ENCODE measurements around the gene TEX38. TPM values are rescaled to one million over a fixed set of nuclear protein-coding genes. Genes with fewer than 3 reads are reported as not detected.

Gene TEX38
- total RNA-seq, 5 donors from 2014 or later (not counting 1 experiment from before 2014, with no cell fraction given) = not detected

- H3K9me3 Mint-ChIP-seq = no peaks in the 10 kb centered on the region
- Histone ChIP-seq H3K27ac (ENCODE audit: low read length) (no peak overlapping the region), H3K36me3 (ENCODE audit: control insufficient read depth in 2 of 2, extremely low read depth in 1 of 2, insufficient read depth in 1 of 2, low read length in 1 of 2) (peaks cover 0 to 43% of the 10 kb centered on the region in 2 donors), H3K27me3 (replicated peaks in 1 of 2; ENCODE audit: control insufficient read depth in 2 of 2, extremely low read depth in 1 of 2, insufficient read depth in 2 of 2, low read length in 1 of 2) (no peaks in the 10 kb centered on the region), H3K4me3 (ENCODE audit: control insufficient read depth in 1 of 2, extremely low read depth in 1 of 2, low read length in 1 of 2) (no peak overlapping the region), H3K4me1 (ENCODE audit: control insufficient read depth in 1 of 2, extremely low read depth in 1 of 2, insufficient read depth in 2 of 2, low read length in 2 of 2) (no peaks in the 10 kb centered on the region), H3K9me3 (no peaks in the 10 kb centered on the region)
- H3K27me3 Mint-ChIP-seq = no peaks in the 10 kb centered on the region
- no peak overlapping the region for H3K27ac Mint-ChIP-seq
- ChIA-PET POLR2A (no interaction called here), CTCF (no interaction called here)
- H3K4me1 Mint-ChIP-seq = no peaks in the 10 kb centered on the region
- no peak overlapping the region for H3K4me3 Mint-ChIP-seq
- no peak for DNase-seq
- no CpG with 5 or more reads among the region's 2 CpGs for WGBS (ENCODE audit: insufficient coverage)
- peaks cover 56% of the 10 kb centered on the region for H3K36me3 Mint-ChIP-seq
- ATAC-seq (replicated peaks in 1 of 4) = no peak
These were observed 34.1 kb upstream of the TEX38 start for GRCh38 chr1:46637444-46638083.

GRCh38 chr1:46638921-46639320, 32.7 kb upstream of the TEX38 start:
- Histone ChIP-seq H3K36me3 (ENCODE audit: control insufficient read depth in 2 of 2, extremely low read depth in 1 of 2, insufficient read depth in 1 of 2, low read length in 1 of 2) (peaks cover 0 to 41% of the 10 kb centered on the region in 2 donors), H3K4me1 (ENCODE audit: control insufficient read depth in 1 of 2, extremely low read depth in 1 of 2, insufficient read depth in 2 of 2, low read length in 2 of 2) (no peaks in the 10 kb centered on the region), H3K9me3 (no peaks in the 10 kb centered on the region), H3K27ac (ENCODE audit: low read length) (no peak overlapping the region), H3K27me3 (replicated peaks in 1 of 2; ENCODE audit: control insufficient read depth in 2 of 2, extremely low read depth in 1 of 2, insufficient read depth in 2 of 2, low read length in 1 of 2) (no peaks in the 10 kb centered on the region), H3K4me3 (ENCODE audit: control insufficient read depth in 1 of 2, extremely low read depth in 1 of 2, low read length in 1 of 2) (no peak overlapping the region)
- ATAC-seq (replicated peaks in 1 of 4) (no peak), DNase-seq (no peak)
- no peaks in the 10 kb centered on the region for H3K27me3 Mint-ChIP-seq
- no peak overlapping the region for H3K27ac Mint-ChIP-seq
- H3K9me3 Mint-ChIP-seq = no peaks in the 10 kb centered on the region
- H3K4me3 Mint-ChIP-seq = no peak overlapping the region
- H3K36me3 Mint-ChIP-seq = peaks cover 52% of the 10 kb centered on the region
- CTCF ChIA-PET = no interaction called here
- H3K4me1 Mint-ChIP-seq = no peaks in the 10 kb centered on the region
- POLR2A ChIA-PET = no interaction called here

GRCh38 chr1:46639547-46639946, 32.1 kb upstream of the TEX38 start:
- no CpG with 5 or more reads among the region's 1 CpG for WGBS (ENCODE audit: insufficient coverage)
- no peaks in the 10 kb centered on the region for H3K27me3 ChIP-seq (replicated peaks in 1 of 2; ENCODE audit: control insufficient read depth in 2 of 2, extremely low read depth in 1 of 2, insufficient read depth in 2 of 2, low read length in 1 of 2)
- H3K9me3 ChIP-seq = no peaks in the 10 kb centered on the region
- no peak overlapping the region for H3K27ac Mint-ChIP-seq
- ATAC-seq (replicated peaks in 1 of 4) (no peak), DNase-seq (no peak)
- H3K27ac ChIP-seq (ENCODE audit: low read length) = no peak overlapping the region
- peaks cover 45% of the 10 kb centered on the region for H3K36me3 Mint-ChIP-seq
- no peak overlapping the region for H3K4me3 Mint-ChIP-seq
- H3K36me3 ChIP-seq (ENCODE audit: control insufficient read depth in 2 of 2, extremely low read depth in 1 of 2, insufficient read depth in 1 of 2, low read length in 1 of 2) = peaks cover 0 to 37% of the 10 kb centered on the region in 2 donors
- H3K4me3 ChIP-seq (ENCODE audit: control insufficient read depth in 1 of 2, extremely low read depth in 1 of 2, low read length in 1 of 2) = no peak overlapping the region
- ChIA-PET POLR2A (no interaction called here), CTCF (no interaction called here)
- H3K4me1 Mint-ChIP-seq = no peaks in the 10 kb centered on the region
- no peaks in the 10 kb centered on the region for H3K4me1 ChIP-seq (ENCODE audit: control insufficient read depth in 1 of 2, extremely low read depth in 1 of 2, insufficient read depth in 2 of 2, low read length in 2 of 2)
- no peaks in the 10 kb centered on the region for H3K27me3 Mint-ChIP-seq
- H3K9me3 Mint-ChIP-seq = no peaks in the 10 kb centered on the region

GRCh38 chr1:46642115-46642680, 29.5 kb upstream of the TEX38 start:
- H3K27ac Mint-ChIP-seq = no peak overlapping the region
- H3K27me3 Mint-ChIP-seq = no peaks in the 10 kb centered on the region
- POLR2A ChIA-PET = no interaction called here
- no peaks in the 10 kb centered on the region for H3K9me3 Mint-ChIP-seq
- peaks cover 45% of the 10 kb centered on the region for H3K36me3 Mint-ChIP-seq
- CTCF ChIA-PET = no interaction called here
- Histone ChIP-seq H3K27me3 (replicated peaks in 1 of 2; ENCODE audit: control insufficient read depth in 2 of 2, extremely low read depth in 1 of 2, insufficient read depth in 2 of 2, low read length in 1 of 2) (no peaks in the 10 kb centered on the region), H3K27ac (ENCODE audit: low read length) (no peak overlapping the region), H3K4me1 (ENCODE audit: control insufficient read depth in 1 of 2, extremely low read depth in 1 of 2, insufficient read depth in 2 of 2, low read length in 2 of 2) (no peaks in the 10 kb centered on the region), H3K36me3 (ENCODE audit: control insufficient read depth in 2 of 2, extremely low read depth in 1 of 2, insufficient read depth in 1 of 2, low read length in 1 of 2) (peaks cover 0 to 31% of the 10 kb centered on the region in 2 donors), H3K9me3 (no peaks in the 10 kb centered on the region), H3K4me3 (ENCODE audit: control insufficient read depth in 1 of 2, extremely low read depth in 1 of 2, low read length in 1 of 2) (no peak overlapping the region)
- ATAC-seq (replicated peaks in 1 of 4) = no peak
- DNase-seq = no peak
- H3K4me1 Mint-ChIP-seq = no peaks in the 10 kb centered on the region
- no peak overlapping the region for H3K4me3 Mint-ChIP-seq

GRCh38 chr1:46643368-46643775, 28.3 kb upstream of the TEX38 start:
- no peak overlapping the region for H3K4me3 Mint-ChIP-seq
- Histone ChIP-seq H3K27ac (ENCODE audit: low read length) (no peak overlapping the region), H3K27me3 (replicated peaks in 1 of 2; ENCODE audit: control insufficient read depth in 2 of 2, extremely low read depth in 1 of 2, insufficient read depth in 2 of 2, low read length in 1 of 2) (no peaks in the 10 kb centered on the region), H3K36me3 (ENCODE audit: control insufficient read depth in 2 of 2, extremely low read depth in 1 of 2, insufficient read depth in 1 of 2, low read length in 1 of 2) (peaks cover 0 to 30% of the 10 kb centered on the region in 2 donors), H3K4me1 (ENCODE audit: control insufficient read depth in 1 of 2, extremely low read depth in 1 of 2, insufficient read depth in 2 of 2, low read length in 2 of 2) (no peaks in the 10 kb centered on the region), H3K9me3 (no peaks in the 10 kb centered on the region), H3K4me3 (ENCODE audit: control insufficient read depth in 1 of 2, extremely low read depth in 1 of 2, low read length in 1 of 2) (no peak overlapping the region)
- peaks cover 45% of the 10 kb centered on the region for H3K36me3 Mint-ChIP-seq
- POLR2A ChIA-PET = no interaction called here
- no peak for ATAC-seq (replicated peaks in 1 of 4)
- CTCF ChIA-PET = no interaction called here
- no peaks in the 10 kb centered on the region for H3K27me3 Mint-ChIP-seq
- H3K27ac Mint-ChIP-seq = no peak overlapping the region
- no peaks in the 10 kb centered on the region for H3K9me3 Mint-ChIP-seq
- H3K4me1 Mint-ChIP-seq = no peaks in the 10 kb centered on the region
- DNase-seq = no peak

GRCh38 chr1:46645815-46646214, 25.8 kb upstream of the TEX38 start:
- no peak overlapping the region for H3K27ac ChIP-seq (ENCODE audit: low read length)
- ChIA-PET POLR2A (no interaction called here), CTCF (no interaction called here)
- no peak overlapping the region for H3K4me3 ChIP-seq (ENCODE audit: control insufficient read depth in 1 of 2, extremely low read depth in 1 of 2, low read length in 1 of 2)
- no peak overlapping the region for H3K27ac Mint-ChIP-seq
- 100% methylated on average over 1 of the region's 4 CpGs for WGBS (ENCODE audit: insufficient coverage)
- H3K4me3 Mint-ChIP-seq = no peak overlapping the region
- ATAC-seq (replicated peaks in 1 of 4) (no peak), DNase-seq (no peak)
- H3K36me3 Mint-ChIP-seq = peaks cover 52% of the 10 kb centered on the region
- H3K27me3 ChIP-seq (replicated peaks in 1 of 2; ENCODE audit: control insufficient read depth in 2 of 2, extremely low read depth in 1 of 2, insufficient read depth in 2 of 2, low read length in 1 of 2) = no peaks in the 10 kb centered on the region
- peaks cover 0 to 45% of the 10 kb centered on the region in 2 donors for H3K36me3 ChIP-seq (ENCODE audit: control insufficient read depth in 2 of 2, extremely low read depth in 1 of 2, insufficient read depth in 1 of 2, low read length in 1 of 2)
- no peaks in the 10 kb centered on the region for H3K4me1 Mint-ChIP-seq
- H3K27me3 Mint-ChIP-seq = no peaks in the 10 kb centered on the region
- H3K9me3 ChIP-seq = no peaks in the 10 kb centered on the region
- H3K9me3 Mint-ChIP-seq = peaks cover 0 to 5% (median 4%) of the 10 kb centered on the region in 3 donors
- H3K4me1 ChIP-seq (ENCODE audit: control insufficient read depth in 1 of 2, extremely low read depth in 1 of 2, insufficient read depth in 2 of 2, low read length in 2 of 2) = no peaks in the 10 kb centered on the region

- Histone ChIP-seq H3K4me1 (ENCODE audit: control insufficient read depth in 1 of 2, extremely low read depth in 1 of 2, insufficient read depth in 2 of 2, low read length in 2 of 2) (no peaks in the 10 kb centered on the region), H3K4me3 (ENCODE audit: control insufficient read depth in 1 of 2, extremely low read depth in 1 of 2, low read length in 1 of 2) (no peak overlapping the region), H3K27ac (ENCODE audit: low read length) (no peak overlapping the region), H3K36me3 (ENCODE audit: control insufficient read depth in 2 of 2, extremely low read depth in 1 of 2, insufficient read depth in 1 of 2, low read length in 1 of 2) (peaks cover 0 to 45% of the 10 kb centered on the region in 2 donors), H3K9me3 (no peaks in the 10 kb centered on the region), H3K27me3 (replicated peaks in 1 of 2; ENCODE audit: control insufficient read depth in 2 of 2, extremely low read depth in 1 of 2, insufficient read depth in 2 of 2, low read length in 1 of 2) (no peaks in the 10 kb centered on the region)
- no peak overlapping the region for H3K27ac Mint-ChIP-seq
- no peaks in the 10 kb centered on the region for H3K27me3 Mint-ChIP-seq
- peaks cover 0 to 5% (median 4%) of the 10 kb centered on the region in 3 donors for H3K9me3 Mint-ChIP-seq
- WGBS (ENCODE audit: insufficient coverage) = no CpG with 5 or more reads among the region's 1 CpG
- H3K4me1 Mint-ChIP-seq = no peaks in the 10 kb centered on the region
- ChIA-PET CTCF (no interaction called here), POLR2A (no interaction called here)
- no peak for DNase-seq
- no peak overlapping the region for H3K4me3 Mint-ChIP-seq
- no peak for ATAC-seq (replicated peaks in 1 of 4)
- peaks cover 51% of the 10 kb centered on the region for H3K36me3 Mint-ChIP-seq
These were observed 25.3 kb upstream of the TEX38 start for GRCh38 chr1:46646331-46646730.
